SK-N-SH (cell line): ENCODE data around the gene IFT27. TPM values are rescaled to one million over a fixed set of nuclear protein-coding genes. Genes with fewer than 3 reads are reported as not detected.
A peak's percentile ranks its signal among the peaks of the same experiment; 100 is the strongest.

ENCODE experiments used
- CTCF ChIA-PET: fragments of 300-600, 350-600 bp; formaldehyde crosslinking; extraction: SDS; loops from one replicate; lab custom pipeline; 2021; lab: Yijun Ruan, JAX
- POLR2A ChIA-PET: fragments of 350-600 bp; sonication (Branson Sonifier 250); formaldehyde crosslinking; extraction: SDS; loops from one replicate; lab custom pipeline; 2020; ENCODE audit warnings: antibody characterized with exemption, inconsistent platforms; lab: Yijun Ruan, JAX
- DNase-seq: peaks from one replicate; pipeline ENCODE4 v3.0.0; 2012
- H2AFZ ChIP-seq: fragments of 200-600 bp; sonication (generic); 2 replicates; pipeline ENCODE4 v1.8.1; 2016; ENCODE audit warnings: antibody characterized with exemption, mild to moderate bottlenecking, low read depth
- H3F3A ChIP-seq: fragments of 200-600 bp; sonication (generic); replicated peaks from 2 replicates; pipeline ENCODE3; 2016; ENCODE audit warnings: antibody characterized with exemption, mild to moderate bottlenecking; ENCODE audit not compliant: insufficient read depth
- H3K27ac ChIP-seq, 2 experiments: fragments of 200-500 bp in 1 of 2; fragments of 200-600 bp in 1 of 2; sonication (Bioruptor generic) in 1 of 2; sonication (generic), shearing (Covaris generic) in 1 of 2; 2 replicates each; pipeline versions ENCODE4 v1.5.1 to v1.6.1; 2014 to 2016; ENCODE audit warnings: low read depth in 2 of 2, inconsistent platforms in 1 of 2, low read length in 1 of 2, mild to moderate bottlenecking in 1 of 2, mixed read lengths in 1 of 2
- H3K27me3 ChIP-seq: fragments of 200-600 bp; sonication (generic), shearing (Covaris generic); 2 replicates; pipeline ENCODE4 v1.6.1; 2016; ENCODE audit warnings: mixed run types; ENCODE audit not compliant: insufficient read depth
- H3K36me3 ChIP-seq, 2 experiments: fragments of 200-500 bp in 1 of 2; fragments of 200-600 bp in 1 of 2; sonication (Bioruptor generic) in 1 of 2; sonication (generic) in 1 of 2; replicated peaks in 1 of 2; 2 replicates each; pipeline versions ENCODE3 to v1.5.1; 2014 to 2016; ENCODE audit warnings: low read length in 1 of 2, mild to moderate bottlenecking in 1 of 2; ENCODE audit not compliant: insufficient read depth in 2 of 2, control insufficient read depth in 1 of 2
- H3K4me1 ChIP-seq, 2 experiments: fragments of 200-500 bp in 1 of 2; fragments of 200-600 bp in 1 of 2; sonication (Bioruptor generic) in 1 of 2; sonication (generic), shearing (Covaris generic) in 1 of 2; 2 replicates each; pipeline versions ENCODE4 v1.5.1 to v1.6.1; 2014 to 2016; ENCODE audit warnings: low read depth in 1 of 2, low read length in 1 of 2, mixed run types in 1 of 2; ENCODE audit not compliant: insufficient read depth in 2 of 2, control insufficient read depth in 1 of 2
- H3K4me2 ChIP-seq: fragments of 200-600 bp; sonication (generic), shearing (Covaris generic); 2 replicates; pipeline ENCODE4 v1.6.1; 2017; ENCODE audit warnings: mixed run types
- H3K4me3 ChIP-seq, 2 experiments: fragments of 200-500 bp in 1 of 2; fragments of 200-600 bp in 1 of 2; sonication (Bioruptor generic) in 1 of 2; sonication (generic), shearing (Covaris generic) in 1 of 2; 2 replicates each; pipeline versions ENCODE4 v1.5.1 to v1.8.1; 2014 to 2016; ENCODE audit warnings: low read depth in 2 of 2, inconsistent platforms in 1 of 2, low read length in 1 of 2, mild to moderate bottlenecking in 1 of 2, mixed read lengths in 1 of 2, moderate library complexity in 1 of 2
- H3K79me2 ChIP-seq: fragments of 200-600 bp; sonication (generic); 2 replicates; pipeline ENCODE4 v1.8.1; 2017; ENCODE audit warnings: mild to moderate bottlenecking; ENCODE audit not compliant: insufficient read depth
- H3K9ac ChIP-seq: fragments of 200-600 bp; sonication (generic); 2 replicates; pipeline ENCODE4 v1.6.1; 2017; ENCODE audit warnings: mixed run types
- H3K9me2 ChIP-seq: fragments of 200-600 bp; sonication (generic); 2 replicates; pipeline ENCODE4 v1.6.1; 2017; ENCODE audit warnings: mixed run types
- H3K9me3 ChIP-seq: fragments of 200-600 bp; sonication (generic); 2 replicates; pipeline ENCODE4 v1.6.1; 2017; ENCODE audit warnings: mixed run types, mild to moderate bottlenecking, moderate library complexity
- H4K20me1 ChIP-seq: fragments of 200-600 bp; sonication (generic); 2 replicates; pipeline ENCODE4 v1.6.1; 2017; ENCODE audit warnings: mild to moderate bottlenecking, mixed run types; ENCODE audit not compliant: insufficient read depth
- CTCF ChIP-seq: fragments of 200-600 bp; sonication (generic); IDR thresholded peaks from 2 replicates; pipeline ENCODE4 v1.6.1; 2017; ENCODE audit warnings: antibody characterized with exemption, mild to moderate bottlenecking, moderate library complexity
- ELF1 ChIP-seq: IDR thresholded peaks from 2 replicates; pipeline ENCODE4 v1.4.0; 2012
- EP300 ChIP-seq, 2 experiments: IDR thresholded peaks; 2 replicates each; pipeline versions ENCODE4 v1.4.0 to v1.6.1; 2012; ENCODE audit warnings: borderline replicate concordance in 1 of 2, low read depth in 1 of 2, low read length in 1 of 2
- FOXJ3 ChIP-seq: sonication (generic); formaldehyde crosslinking; IDR thresholded peaks from 2 replicates; pipeline ENCODE4 v1.5.1; 2020; ENCODE audit warnings: mild to moderate bottlenecking, missing genetic modification reagents
- FOXM1 ChIP-seq: IDR thresholded peaks from 2 replicates; pipeline ENCODE4 v1.4.0; 2012; ENCODE audit warnings: low read depth, mild to moderate bottlenecking
- GATA2 ChIP-seq: sonication (generic); formaldehyde crosslinking; IDR thresholded peaks from 2 replicates; pipeline ENCODE4 v1.5.0; 2020; ENCODE audit warnings: mild to moderate bottlenecking, missing genetic modification reagents
- JUND ChIP-seq: IDR thresholded peaks from 2 replicates; pipeline ENCODE4 v1.4.0; 2012
- MEF2A ChIP-seq: IDR thresholded peaks from 2 replicates; pipeline ENCODE4 v1.4.0; 2012; ENCODE audit warnings: low read depth, borderline replicate concordance
- NFIC ChIP-seq: IDR thresholded peaks from 2 replicates; pipeline ENCODE4 v1.4.0; 2012; ENCODE audit warnings: borderline replicate concordance
- NRF1 ChIP-seq: IDR thresholded peaks from 2 replicates; pipeline ENCODE4 v1.6.1; 2012; ENCODE audit warnings: low read depth, mild to moderate bottlenecking, low read length
- PBX3 ChIP-seq: IDR thresholded peaks from 2 replicates; pipeline ENCODE4; 2012
- RAD21 ChIP-seq: IDR thresholded peaks from 2 replicates; pipeline ENCODE4 v1.6.1; 2012; ENCODE audit warnings: mild to moderate bottlenecking, low read length
- RCOR1 ChIP-seq: fragments of 150-350 bp; IDR thresholded peaks from 2 replicates; pipeline ENCODE4 v1.6.1; 2017; ENCODE audit warnings: antibody characterized with exemption, low read length
- RFX5 ChIP-seq: IDR thresholded peaks from 2 replicates; pipeline ENCODE4 v1.6.1; 2012; ENCODE audit warnings: mild to moderate bottlenecking, improper control_type of control experiment, low read length
- SIN3A ChIP-seq: IDR thresholded peaks from 2 replicates; pipeline ENCODE4 v1.6.1; 2012; ENCODE audit warnings: low read depth, mild to moderate bottlenecking, low read length, moderate library complexity, borderline replicate concordance
- SMC3 ChIP-seq: IDR thresholded peaks from 2 replicates; pipeline ENCODE4 v1.6.1; 2012; ENCODE audit warnings: low read depth, low read length, improper control_type of control experiment
- TAF1 ChIP-seq: IDR thresholded peaks from 2 replicates; pipeline ENCODE4 v1.6.1; 2012; ENCODE audit warnings: low read depth, mild to moderate bottlenecking, low read length, moderate library complexity, borderline replicate concordance
- TCF12 ChIP-seq: IDR thresholded peaks from 2 replicates; pipeline ENCODE4 v1.4.0; 2012
- USF1 ChIP-seq: IDR thresholded peaks from 2 replicates; pipeline ENCODE4 v1.4.0; 2012; ENCODE audit warnings: low read depth, borderline replicate concordance
- YY1 ChIP-seq: IDR thresholded peaks from 2 replicates; pipeline ENCODE4 v1.4.0; 2012; ENCODE audit warnings: low read depth, mild to moderate bottlenecking
- WGBS: methylation state at CpG from one replicate; pipeline ENCODE4 v1.1.6; 2017; ENCODE audit warnings: low lambda C conversion rate; 5-methylcytosine and 5-hydroxymethylcytosine counted together
- polyA plus RNA-seq, 3 experiments: library from polyadenylated mRNA; depleted of rRNA; stranded (reverse); fragments of >200 nt; gene quantifications; 2 replicates each; pipeline ENCODE4 v1.2.3, GENCODE V29; 2012
- TF ChIP-seq, protein P1 (sequence below): IDR thresholded peaks from 2 replicates; pipeline ENCODE4 v1.6.1; 2012; ENCODE audit warnings: mild to moderate bottlenecking, low read depth, low read length, moderate library complexity
- TF ChIP-seq, protein P2 (sequence below): IDR thresholded peaks from 2 replicates; pipeline ENCODE4 v1.4.0; 2012; ENCODE audit warnings: low read depth, borderline replicate concordance
- TF ChIP-seq, protein P3 (sequence below): IDR thresholded peaks from 2 replicates; pipeline ENCODE4 v1.4.0; 2012; ENCODE audit warnings: low read depth

IFT27 gene, protein sequence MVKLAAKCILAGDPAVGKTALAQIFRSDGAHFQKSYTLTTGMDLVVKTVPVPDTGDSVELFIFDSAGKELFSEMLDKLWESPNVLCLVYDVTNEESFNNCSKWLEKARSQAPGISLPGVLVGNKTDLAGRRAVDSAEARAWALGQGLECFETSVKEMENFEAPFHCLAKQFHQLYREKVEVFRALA
- polyA plus RNA-seq (2012; rRNA removed) = 29.4 and 31.5 TPM in 2 replicates
- 17.5 and 19.3 TPM in 2 replicates for polyA plus RNA-seq (2012; cell fraction: cytosol; rRNA removed)
- polyA plus RNA-seq (2012; cell fraction: nucleus; rRNA removed) = 99.3 and 119 TPM in 2 replicates

DNA sequence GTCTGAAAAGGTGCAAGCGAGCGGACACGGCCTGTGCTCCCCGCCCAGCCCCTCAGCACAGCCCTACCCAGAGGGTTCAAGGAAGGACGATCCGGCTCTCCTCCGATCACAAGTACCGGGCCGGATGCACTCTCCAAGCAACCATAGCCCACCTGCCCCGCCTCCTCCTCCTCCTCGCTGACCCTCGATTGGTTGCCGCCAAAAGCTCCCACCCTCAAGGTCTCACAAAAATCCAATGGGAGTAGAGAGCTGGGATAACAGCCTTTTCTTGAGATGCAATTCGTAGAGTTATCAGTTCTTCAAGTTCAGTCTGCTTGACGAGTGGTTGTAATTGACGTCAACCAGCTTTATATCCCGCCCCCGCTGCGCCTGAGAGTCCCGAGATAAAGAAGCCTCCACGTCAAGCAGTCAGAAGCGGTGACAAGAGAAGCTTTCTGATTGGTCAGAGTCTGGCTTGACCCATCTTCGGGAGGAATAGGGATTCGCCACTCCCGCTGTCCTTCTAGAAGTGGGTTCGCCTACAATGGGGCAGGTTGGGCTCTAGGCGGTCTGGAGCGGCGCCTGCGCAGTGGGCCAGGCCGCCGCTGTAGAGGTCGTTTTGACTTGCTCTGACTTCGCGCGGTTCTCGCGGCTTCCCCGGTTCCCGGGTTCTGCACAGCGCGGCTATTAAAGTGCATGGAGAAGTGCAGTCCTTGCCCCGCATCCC lies at the start of gene IFT27:
TSS of gene IFT27 (minus strand) at position 156 of the 706 bp plus-strand sequence. CDS start 412 bp downstream, outside the sequence.
- H3K27me3 ChIP-seq = no peaks in the 10 kb centered on the region
- POLR2A ChIA-PET = interaction anchor here (0.8 to 1.7 kb wide), 7 partner anchors 18 to 276 kb away, joined by 3 to 11 read pairs (median 4); partner anchors contain the start of genes CACNG2, EIF3D, FOXRED2 and KCTD17
- TF ChIP-seq, protein P1, sequence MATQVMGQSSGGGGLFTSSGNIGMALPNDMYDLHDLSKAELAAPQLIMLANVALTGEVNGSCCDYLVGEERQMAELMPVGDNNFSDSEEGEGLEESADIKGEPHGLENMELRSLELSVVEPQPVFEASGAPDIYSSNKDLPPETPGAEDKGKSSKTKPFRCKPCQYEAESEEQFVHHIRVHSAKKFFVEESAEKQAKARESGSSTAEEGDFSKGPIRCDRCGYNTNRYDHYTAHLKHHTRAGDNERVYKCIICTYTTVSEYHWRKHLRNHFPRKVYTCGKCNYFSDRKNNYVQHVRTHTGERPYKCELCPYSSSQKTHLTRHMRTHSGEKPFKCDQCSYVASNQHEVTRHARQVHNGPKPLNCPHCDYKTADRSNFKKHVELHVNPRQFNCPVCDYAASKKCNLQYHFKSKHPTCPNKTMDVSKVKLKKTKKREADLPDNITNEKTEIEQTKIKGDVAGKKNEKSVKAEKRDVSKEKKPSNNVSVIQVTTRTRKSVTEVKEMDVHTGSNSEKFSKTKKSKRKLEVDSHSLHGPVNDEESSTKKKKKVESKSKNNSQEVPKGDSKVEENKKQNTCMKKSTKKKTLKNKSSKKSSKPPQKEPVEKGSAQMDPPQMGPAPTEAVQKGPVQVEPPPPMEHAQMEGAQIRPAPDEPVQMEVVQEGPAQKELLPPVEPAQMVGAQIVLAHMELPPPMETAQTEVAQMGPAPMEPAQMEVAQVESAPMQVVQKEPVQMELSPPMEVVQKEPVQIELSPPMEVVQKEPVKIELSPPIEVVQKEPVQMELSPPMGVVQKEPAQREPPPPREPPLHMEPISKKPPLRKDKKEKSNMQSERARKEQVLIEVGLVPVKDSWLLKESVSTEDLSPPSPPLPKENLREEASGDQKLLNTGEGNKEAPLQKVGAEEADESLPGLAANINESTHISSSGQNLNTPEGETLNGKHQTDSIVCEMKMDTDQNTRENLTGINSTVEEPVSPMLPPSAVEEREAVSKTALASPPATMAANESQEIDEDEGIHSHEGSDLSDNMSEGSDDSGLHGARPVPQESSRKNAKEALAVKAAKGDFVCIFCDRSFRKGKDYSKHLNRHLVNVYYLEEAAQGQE = no peak
- no peak for TF ChIP-seq EP300 (IDR thresholded peaks at IDR 0.05; ENCODE audit: borderline replicate concordance in 1 of 2, low read depth in 1 of 2, low read length in 1 of 2)
- TF ChIP-seq, protein P2, sequence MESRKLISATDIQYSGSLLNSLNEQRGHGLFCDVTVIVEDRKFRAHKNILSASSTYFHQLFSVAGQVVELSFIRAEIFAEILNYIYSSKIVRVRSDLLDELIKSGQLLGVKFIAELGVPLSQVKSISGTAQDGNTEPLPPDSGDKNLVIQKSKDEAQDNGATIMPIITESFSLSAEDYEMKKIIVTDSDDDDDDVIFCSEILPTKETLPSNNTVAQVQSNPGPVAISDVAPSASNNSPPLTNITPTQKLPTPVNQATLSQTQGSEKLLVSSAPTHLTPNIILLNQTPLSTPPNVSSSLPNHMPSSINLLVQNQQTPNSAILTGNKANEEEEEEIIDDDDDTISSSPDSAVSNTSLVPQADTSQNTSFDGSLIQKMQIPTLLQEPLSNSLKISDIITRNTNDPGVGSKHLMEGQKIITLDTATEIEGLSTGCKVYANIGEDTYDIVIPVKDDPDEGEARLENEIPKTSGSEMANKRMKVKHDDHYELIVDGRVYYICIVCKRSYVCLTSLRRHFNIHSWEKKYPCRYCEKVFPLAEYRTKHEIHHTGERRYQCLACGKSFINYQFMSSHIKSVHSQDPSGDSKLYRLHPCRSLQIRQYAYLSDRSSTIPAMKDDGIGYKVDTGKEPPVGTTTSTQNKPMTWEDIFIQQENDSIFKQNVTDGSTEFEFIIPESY = no peak
- TF ChIP-seq FOXJ3 (CRISPR knock-in tag) = no peak
- TF ChIP-seq SMC3 = no peak
- peak; percentile 73 for TF ChIP-seq RFX5
- no peak for TF ChIP-seq MEF2A
- no peak for TF ChIP-seq CTCF
- TF ChIP-seq TAF1 = peak; percentile 46; the same call in 1 of the 2 replicates
- TF ChIP-seq TCF12 = no peak
- no peak for TF ChIP-seq GATA2 (CRISPR knock-in tag)
- no peak for TF ChIP-seq JUND
- TF ChIP-seq ELF1 = no peak
- peak; percentile 95 for TF ChIP-seq NRF1
- TF ChIP-seq SIN3A = no peak; the same call in 1 of the 2 replicates
- TF ChIP-seq FOXM1 = no peak
- no peak for TF ChIP-seq NFIC
- TF ChIP-seq, protein P3, sequence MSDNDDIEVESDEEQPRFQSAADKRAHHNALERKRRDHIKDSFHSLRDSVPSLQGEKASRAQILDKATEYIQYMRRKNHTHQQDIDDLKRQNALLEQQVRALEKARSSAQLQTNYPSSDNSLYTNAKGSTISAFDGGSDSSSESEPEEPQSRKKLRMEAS = 0 out of 2 replicates have a peak, but pooled peaks have one; percentile 67
- TF ChIP-seq RAD21 = no peak
- TF ChIP-seq USF1 = no peak
- peak; percentile 99 for TF ChIP-seq PBX3
- TF ChIP-seq RCOR1 = no peak
- 0 out of 2 replicates have a peak, but pooled peaks have one; percentile 30 for TF ChIP-seq YY1

More for the DNA sequence above, at the start of gene IFT27:
- Histone ChIP-seq H2AFZ (peak within 1 kb of the TSS; percentile 94), H3K4me1 (peaks cover 0 to 10% of the 10 kb centered on the region in 2 experiments; a peak in 3 of 4 replicates), H3F3A (no peaks in the 10 kb centered on the region), H3K4me3 (peak within 1 kb of the TSS; percentile 84 to 86), H3K4me2 (peak within 1 kb of the TSS; percentile 85), H3K79me2 (no peaks in the 10 kb centered on the region), H3K9me3 (no peaks in the 10 kb centered on the region), H3K9ac (peak within 1 kb of the TSS; percentile 73), H4K20me1 (no peaks in the 10 kb centered on the region), H3K27ac (peak within 1 kb of the TSS in 1 of 2 experiments; percentile 76; a peak in 2 of 4 replicates), H3K9me2 (no peaks in the 10 kb centered on the region), H3K36me3 (peaks cover 0 to 11% of the 10 kb centered on the region in 2 experiments)
- WGBS = under 1% methylated on average over 31 of the region's 43 CpGs
- DNase-seq = peak; percentile 99
- CTCF ChIA-PET = interaction anchor here (0.7 to 6.1 kb wide), 8 partner anchors 16 to 424 kb away, joined by 3 to 55 read pairs (median 3); no protein-coding TSS in a partner anchor
